NCI-H2196 (cell line): ENCODE data around the gene RIC1.
"Not testable (repeated sequence)": the region's sequence is repeated elsewhere in the genome, so short reads cannot be mapped to it uniquely, and the experiment has no call there.

ENCODE experiments used
- DNase-seq: peaks from one replicate; lab custom pipeline; 2025; ENCODE audit not compliant: unreplicated experiment; lab: John Stamatoyannopoulos, UW

Gene RIC1

GRCh38 chr9:5628530-5629311, at the start of gene RIC1:
Gene RIC1 (plus strand): TSS chr9:5629107. CDS start chr9:5629310, 203 bp downstream.
- DNase-seq: peak; percentile 99

- DNase-seq: no peak
Measured at GRCh38 chr9:5579881-5580280, 49.0 kb upstream of the RIC1 start.

DNA sequence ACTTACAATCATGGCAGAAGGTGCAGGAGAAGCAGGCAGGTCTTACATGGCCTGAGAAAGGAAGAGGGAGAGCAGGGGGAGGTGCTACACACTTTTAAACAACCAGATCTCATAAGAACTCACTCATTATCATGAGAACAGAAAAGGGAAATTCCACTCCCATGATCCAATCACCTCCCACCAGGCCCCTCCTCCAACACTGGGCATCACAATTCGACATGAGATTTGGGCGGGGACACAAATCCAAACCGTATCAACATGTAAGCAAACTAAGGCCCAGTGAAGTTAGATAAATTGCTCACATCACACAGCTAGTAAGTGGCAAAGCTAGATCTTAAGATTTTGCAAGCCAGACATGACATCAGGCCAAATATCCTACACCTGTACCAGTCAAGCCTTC, 48.3 kb upstream of the RIC1 start:
- DNase-seq: no peak

DNA sequence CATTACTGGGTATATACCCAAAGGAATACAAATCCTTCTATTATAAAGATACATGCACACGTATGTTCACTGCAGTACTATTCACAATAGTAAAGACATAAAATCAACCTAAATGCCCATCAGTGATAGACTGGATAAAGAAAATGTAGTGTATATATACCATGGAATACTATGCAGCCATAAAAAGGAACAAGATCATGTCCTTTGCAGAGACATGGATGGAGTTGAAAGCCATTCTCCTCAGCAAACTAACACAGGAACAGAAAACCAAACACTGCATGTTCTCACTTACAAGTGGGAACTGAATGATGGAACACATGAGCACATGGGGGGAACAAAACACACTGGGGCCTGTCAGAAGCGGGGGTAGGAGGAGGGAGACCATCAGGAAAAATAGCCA, 47.2 kb upstream of the RIC1 start:
- DNase-seq: not testable (repeated sequence)

GRCh38 chr9:5582835-5583195, 46.1 kb upstream of the RIC1 start:
- DNase-seq: no peak

GRCh38 chr9:5586391-5586802, 42.5 kb upstream of the RIC1 start:
- DNase-seq: no peak

DNA sequence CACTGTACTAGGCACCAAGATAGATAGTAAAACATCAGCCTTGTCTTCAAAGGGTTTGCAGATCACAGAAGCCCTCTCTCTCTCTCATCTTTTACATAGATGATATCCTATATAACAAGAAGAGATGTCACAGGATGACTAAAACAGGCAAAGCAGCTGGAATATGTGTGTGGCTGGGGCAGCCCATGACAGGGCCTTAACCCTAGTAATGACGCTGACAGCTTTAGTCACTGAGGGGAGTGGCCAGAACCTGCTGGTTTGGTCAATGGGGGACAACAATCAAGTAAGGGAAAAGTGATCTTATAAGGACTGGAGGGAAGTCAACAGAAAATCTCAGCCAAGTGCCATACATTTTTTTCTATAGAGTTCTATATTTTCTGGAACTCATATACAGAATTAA, 41.9 kb upstream of the RIC1 start:
- DNase-seq: no peak

DNA sequence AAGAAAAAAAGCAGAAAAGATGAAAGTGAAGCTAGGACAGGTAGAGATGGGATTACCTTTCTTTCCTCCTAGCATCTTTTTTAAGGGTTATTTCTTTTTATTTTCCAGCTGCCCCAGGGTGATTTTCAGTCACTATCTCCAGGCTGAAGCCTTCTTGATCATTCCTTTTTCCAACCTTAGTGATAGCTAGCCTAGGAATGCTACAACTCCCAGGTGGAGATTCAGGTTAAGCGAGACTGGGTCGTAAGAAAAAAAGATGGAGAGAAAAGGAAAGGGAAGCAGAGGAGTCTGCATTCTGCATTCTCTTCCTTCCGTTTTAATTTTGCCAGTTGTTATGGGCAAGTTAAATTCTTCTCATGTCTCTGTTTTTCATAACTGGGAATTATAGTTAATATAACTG, 36.7 kb upstream of the RIC1 start:
- no peak for DNase-seq

- no peak for DNase-seq
Measured at GRCh38 chr9:5592904-5593303, 36.0 kb upstream of the RIC1 start.

DNA sequence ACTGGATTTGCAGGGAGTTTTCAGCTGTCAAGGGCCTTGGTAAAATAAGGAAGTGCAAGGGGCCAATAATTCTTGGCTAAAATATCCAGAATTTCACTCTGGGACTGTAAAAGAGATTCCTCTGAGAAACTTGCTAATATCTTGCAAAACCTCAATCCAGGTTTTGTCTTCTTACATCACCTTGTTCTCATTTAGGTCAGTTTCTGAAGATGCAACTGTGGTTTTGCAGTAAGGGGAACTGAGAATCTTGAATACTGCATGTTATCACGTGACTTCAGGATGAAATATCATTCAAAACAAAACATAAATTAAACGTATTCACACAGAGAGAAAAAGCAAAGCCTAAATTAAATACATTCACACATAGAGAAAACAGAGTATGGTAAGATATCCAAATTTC, 35.0 kb upstream of the RIC1 start:
- DNase-seq: no peak

DNA sequence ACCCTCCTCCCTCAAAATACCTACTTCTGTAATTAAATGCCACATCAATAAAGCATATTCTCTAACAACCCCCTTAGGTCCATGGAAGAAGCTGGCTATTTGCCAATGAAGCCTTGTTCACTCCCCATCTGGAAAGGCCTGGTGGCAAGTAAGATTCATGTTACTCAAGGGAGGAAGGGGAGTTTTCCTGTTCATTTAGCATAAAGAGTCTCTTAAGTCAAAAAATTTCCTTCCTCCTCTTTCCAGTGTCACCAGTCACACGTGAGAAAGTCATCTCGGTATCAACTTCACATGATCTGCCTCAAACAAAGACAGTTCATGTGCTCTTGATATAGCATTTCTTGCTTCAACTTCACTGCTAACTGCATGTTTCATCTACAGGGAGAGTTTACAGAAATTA, 32.7 kb upstream of the RIC1 start:
- DNase-seq: no peak

GRCh38 chr9:5608298-5609225, 20.3 kb upstream of the RIC1 start:
- DNase-seq: no peak

GRCh38 chr9:5609226-5609596, 19.7 kb upstream of the RIC1 start:
- DNase-seq: no peak

DNA sequence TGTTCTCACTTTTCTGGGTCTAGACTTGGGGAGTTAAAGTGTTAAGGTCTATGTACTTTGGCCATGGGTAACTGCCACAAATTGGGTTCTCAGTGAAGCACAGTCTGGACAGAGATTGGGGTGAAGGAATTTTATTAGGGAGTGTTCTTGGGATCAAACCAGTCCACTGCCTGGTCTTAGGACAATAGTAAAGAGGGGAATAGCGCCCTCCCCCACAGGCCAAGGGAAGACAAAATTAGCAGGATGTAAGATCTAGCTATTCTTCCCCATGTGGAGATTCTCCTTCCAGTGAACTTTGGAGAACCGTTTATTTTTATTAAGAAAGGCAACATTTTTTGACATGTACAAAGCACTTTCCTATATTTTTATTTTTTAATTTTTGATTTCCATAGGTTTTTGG, 18.4 kb upstream of the RIC1 start:
- DNase-seq: no peak

- DNase-seq: no peak
Measured at GRCh38 chr9:5611321-5612184, 17.4 kb upstream of the RIC1 start.

DNA sequence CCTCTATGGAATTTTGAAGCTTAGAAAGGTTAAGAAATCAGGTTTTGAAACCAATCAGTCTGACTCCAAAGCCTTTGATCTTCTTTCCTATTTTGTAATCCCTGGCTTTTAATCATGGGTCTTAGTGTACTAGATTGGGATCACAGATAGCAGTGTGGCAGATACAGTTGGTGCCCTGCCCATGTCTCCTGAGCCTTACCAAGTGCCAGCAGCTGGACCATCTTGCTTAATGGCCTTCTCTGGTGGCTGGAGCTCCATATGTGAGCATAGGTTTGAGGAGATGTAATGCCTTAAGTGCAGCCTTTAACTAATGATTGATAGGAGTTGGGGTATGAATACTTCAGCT, 16.7 kb upstream of the RIC1 start:
- no peak for DNase-seq

DNA sequence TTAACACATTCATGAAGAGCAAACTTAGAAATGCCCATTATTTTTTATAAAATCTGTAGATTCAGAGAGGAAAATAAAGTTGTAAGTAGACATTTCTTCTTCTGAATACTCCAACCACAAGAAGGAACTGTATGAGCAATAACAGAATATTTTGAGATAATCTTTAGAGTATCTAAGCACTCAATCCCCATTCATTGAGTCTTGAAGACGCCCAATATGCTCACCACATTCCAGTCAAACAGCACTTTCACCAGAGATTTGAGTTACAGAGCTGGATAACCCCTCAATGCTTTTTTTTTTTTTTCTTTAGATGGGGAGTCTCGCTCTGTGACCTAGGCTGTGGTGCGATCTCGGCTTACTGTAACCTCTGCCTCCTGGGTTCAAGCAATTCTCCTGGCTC, 14.7 kb upstream of the RIC1 start:
- DNase-seq: no peak

DNA sequence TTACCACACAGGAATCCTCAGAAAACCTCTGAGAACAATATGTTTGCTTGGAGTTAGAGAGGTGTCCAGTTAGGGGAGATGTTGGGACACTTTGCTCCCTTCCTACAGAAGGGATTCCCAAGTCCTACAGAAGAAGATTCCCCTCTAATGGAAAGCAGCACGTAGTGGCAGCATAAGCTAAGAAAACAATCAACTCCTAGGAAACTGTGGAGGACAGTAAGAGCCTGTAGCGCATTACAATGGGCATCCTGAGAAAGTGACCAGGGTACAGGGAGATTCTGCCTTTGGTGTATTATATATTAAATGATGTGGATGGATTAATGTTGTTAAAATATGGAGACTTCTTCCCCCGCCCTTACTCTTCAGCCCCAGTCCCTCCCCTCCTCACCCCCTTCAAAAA, 13.9 kb upstream of the RIC1 start:
- DNase-seq: no peak

GRCh38 chr9:5617749-5618148, 11.2 kb upstream of the RIC1 start:
- no peak for DNase-seq

DNA sequence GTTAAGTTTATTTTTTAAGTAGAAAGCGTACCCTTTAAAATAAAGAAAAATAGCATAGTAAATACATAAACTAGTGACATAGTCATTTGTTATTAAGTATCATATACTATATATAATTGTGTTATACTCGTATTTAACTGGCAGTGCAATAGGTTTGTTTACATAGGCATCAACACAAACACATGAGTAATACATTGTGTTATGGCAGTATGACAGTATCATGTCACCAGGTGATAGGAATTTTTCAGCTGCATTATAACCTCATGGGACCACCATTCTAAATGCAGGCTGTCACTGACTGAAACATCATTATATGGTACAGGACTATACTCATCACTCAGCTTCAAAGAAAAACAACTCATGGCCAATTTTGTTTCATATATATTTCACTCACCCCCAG, 8.4 kb upstream of the RIC1 start:
- DNase-seq: no peak

- DNase-seq: no peak
Measured at GRCh38 chr9:5621327-5621726, 7.6 kb upstream of the RIC1 start.

DNA sequence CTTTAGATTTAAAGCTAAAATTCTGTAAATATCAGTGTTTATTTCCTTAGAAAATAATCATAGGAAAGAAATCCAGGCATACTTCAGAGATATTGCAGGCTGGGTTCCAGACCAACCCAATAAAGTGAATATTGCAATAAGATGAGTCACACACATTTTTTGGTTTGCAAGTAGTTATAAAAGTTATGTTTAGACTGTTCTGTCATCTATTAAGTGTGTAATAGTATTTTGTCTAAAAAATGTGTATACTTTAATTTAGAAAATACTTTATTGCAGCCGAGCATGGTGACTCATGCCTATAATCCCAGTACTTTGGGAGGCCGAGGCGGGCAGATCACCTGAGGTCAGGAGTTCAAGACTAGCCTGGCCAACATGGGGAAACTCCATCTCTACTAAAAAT, 6.9 kb upstream of the RIC1 start:
- DNase-seq: no peak
